NCI-H510A treated with DMSO at 0.1 percent for 48 hours (cell line): Measurements from ENCODE around the gene CRMP1.
"Not testable (repeated sequence)": the region's sequence is repeated elsewhere in the genome, so short reads cannot be mapped to it uniquely, and the experiment has no call there.

ENCODE experiments used
- DNase-seq: peaks from one replicate; lab custom pipeline; 2025; lab: John Stamatoyannopoulos, UW

CRMP1 gene

GRCh38 chr4:5856362-5856761 is 36.5 kb downstream of the CRMP1 start:
- DNase-seq, result not testable (repeated sequence)

- DNase-seq, result no peak
Observed at GRCh38 chr4:5854929-5855328, 38.0 kb downstream of the CRMP1 start.

GRCh38 chr4:5852523-5853202 is 40.2 kb downstream of the CRMP1 start:
- no peak for DNase-seq

- DNase-seq, result no peak
Observed at GRCh38 chr4:5851637-5852301, 41.1 kb downstream of the CRMP1 start.

GRCh38 chr4:5845035-5845905 is 47.6 kb downstream of the CRMP1 start:
- no peak for DNase-seq

- DNase-seq, result no peak
Observed at GRCh38 chr4:5843573-5844530, 49.0 kb downstream of the CRMP1 start.

GRCh38 chr4:5842456-5842855 is 50.4 kb downstream of the CRMP1 start:
- no peak for DNase-seq

- no peak for DNase-seq
Observed at GRCh38 chr4:5839751-5840674, 52.9 kb downstream of the CRMP1 start.

- no peak for DNase-seq
Observed at GRCh38 chr4:5839332-5839731, 53.6 kb downstream of the CRMP1 start.

GRCh38 chr4:5837483-5837882 is 55.4 kb downstream of the CRMP1 start:
- not testable (repeated sequence) for DNase-seq

GRCh38 chr4:5836943-5837342 is 55.9 kb downstream of the CRMP1 start:
- no peak for DNase-seq

GRCh38 chr4:5828005-5828391 is 64.9 kb downstream of the CRMP1 start:
- no peak for DNase-seq

- DNase-seq, result no peak
Observed at GRCh38 chr4:5827108-5828004, 65.5 kb downstream of the CRMP1 start.

GRCh38 chr4:5826437-5827107 is 66.3 kb downstream of the CRMP1 start:
- DNase-seq, result no peak

- no peak for DNase-seq
Observed at GRCh38 chr4:5825321-5826041, 67.4 kb downstream of the CRMP1 start.

- DNase-seq, result no peak
Observed at GRCh38 chr4:5824635-5825034, 68.3 kb downstream of the CRMP1 start.

GRCh38 chr4:5824227-5824626 is 68.7 kb downstream of the CRMP1 start:
- DNase-seq, result no peak

- DNase-seq, result no peak
Observed at GRCh38 chr4:5823542-5824211, 69.2 kb downstream of the CRMP1 start.
